GM23338 (cell line): ENCODE data around the gene DNM2. TPM values are rescaled to one million over a fixed set of nuclear protein-coding genes. Genes with fewer than 3 reads are reported as not detected.

Experiments used
- ATAC-seq: fragments of 200-7000 bp; cut with Tn5 transposase; 3 replicates; pipeline ENCODE4 v1.9.1; 2020
- DNase-seq: peaks from one replicate; pipeline ENCODE4 v3.0.0-alpha.2; 2015; ENCODE audit warnings: low spot score
- H2AFZ ChIP-seq: fragments of 200-600 bp; sonication (generic); 2 replicates; pipeline ENCODE4 v1.8.0; 2016; ENCODE audit warnings: antibody characterized with exemption, mild to moderate bottlenecking, moderate library complexity
- H3F3A ChIP-seq: fragments of 200-600 bp; sonication (generic); replicated peaks from 2 replicates; pipeline ENCODE4 v1.8.0; 2017; ENCODE audit warnings: antibody characterized with exemption, mixed run types, low read depth
- H3K27ac ChIP-seq: fragments of 200-600 bp; sonication (generic); 2 replicates; pipeline ENCODE4 v1.6.1; 2016; ENCODE audit warnings: low read depth
- H3K27me3 ChIP-seq: fragments of 200-600 bp; sonication (generic); 2 replicates; pipeline ENCODE4 v1.8.0; 2016; ENCODE audit warnings: mild to moderate bottlenecking, mixed run types, moderate library complexity; ENCODE audit not compliant: insufficient read depth
- H3K36me3 ChIP-seq: fragments of 200-600 bp; sonication (generic); 2 replicates; pipeline ENCODE4 v1.8.0; 2016; ENCODE audit warnings: mild to moderate bottlenecking; ENCODE audit not compliant: insufficient read depth
- H3K4me1 ChIP-seq: fragments of 200-600 bp; sonication (generic); 2 replicates; pipeline ENCODE4 v1.8.0; 2016; ENCODE audit warnings: mild to moderate bottlenecking, moderate library complexity; ENCODE audit not compliant: insufficient read depth
- H3K4me2 ChIP-seq: fragments of 200-600 bp; sonication (generic); 2 replicates; pipeline ENCODE4 v1.7.1; 2017; ENCODE audit warnings: mixed run types
- H3K4me3 ChIP-seq: fragments of 200-600 bp; sonication (generic); 2 replicates; pipeline ENCODE4 v1.6.1; 2016; ENCODE audit warnings: mixed run types
- H3K79me2 ChIP-seq: fragments of 200-600 bp; sonication (generic); replicated peaks from 2 replicates; pipeline ENCODE4 v1.8.0; 2017; ENCODE audit warnings: mild to moderate bottlenecking; ENCODE audit not compliant: insufficient read depth
- H3K9me2 ChIP-seq: fragments of 200-600 bp; sonication (generic); 2 replicates; pipeline ENCODE4 v1.8.0; 2017; ENCODE audit not compliant: insufficient read depth
- H4K20me1 ChIP-seq: fragments of 200-600 bp; sonication (generic); replicated peaks from 2 replicates; pipeline ENCODE4 v1.8.0; 2017; ENCODE audit warnings: mild to moderate bottlenecking; ENCODE audit not compliant: insufficient read depth
- H3K27ac Mint-ChIP-seq: 2 replicates; pipeline ENCODE4 v1.8.0; 2020; ENCODE audit warnings: inconsistent platforms, mild to moderate bottlenecking, moderate library complexity, mixed read lengths
- H3K27me3 Mint-ChIP-seq: 3 replicates; pipeline ENCODE4 v1.8.0; 2022; ENCODE audit warnings: low read depth, mild to moderate bottlenecking, moderate library complexity, mixed read lengths, inconsistent platforms; ENCODE audit not compliant: insufficient read depth, poor library complexity
- H3K36me3 Mint-ChIP-seq: 3 replicates; pipeline ENCODE4 v1.8.0; 2021; ENCODE audit warnings: low read depth, mild to moderate bottlenecking, inconsistent platforms, moderate library complexity, mixed read lengths
- H3K4me1 Mint-ChIP-seq: 3 replicates; pipeline ENCODE4 v1.8.0; 2020; ENCODE audit warnings: mild to moderate bottlenecking, inconsistent platforms, mixed read lengths
- H3K4me3 Mint-ChIP-seq: 3 replicates; pipeline ENCODE4 v1.8.0; 2021; ENCODE audit warnings: moderate library complexity, mild to moderate bottlenecking, inconsistent platforms, mixed read lengths
- H3K9me3 Mint-ChIP-seq: 3 replicates; pipeline ENCODE4 v1.8.0; 2020; ENCODE audit warnings: moderate library complexity, mild to moderate bottlenecking, inconsistent platforms, mixed read lengths
- CREB1 ChIP-seq: fragments of 250-450 bp; sonication (Bioruptor Pico); IDR thresholded peaks from 2 replicates; pipeline ENCODE4 v1.5.0; 2020; ENCODE audit warnings: low read depth, mild to moderate bottlenecking, moderate library complexity
- ETS1 ChIP-seq: IDR thresholded peaks from 2 replicates; pipeline ENCODE4 v1.6.1; 2016; ENCODE audit warnings: antibody characterized with exemption
- EZH2 ChIP-seq: fragments of 200-600 bp; sonication (generic); IDR thresholded peaks from one replicate; pipeline ENCODE4 v1.8.0; 2017; ENCODE audit warnings: antibody characterized with exemption, mild to moderate bottlenecking, low read depth; ENCODE audit not compliant: unreplicated experiment
- EZH2phosphoT487 ChIP-seq: fragments of 200-600 bp; sonication (generic); IDR thresholded peaks from one replicate; pipeline ENCODE4 v1.8.1; 2018; ENCODE audit warnings: antibody characterized with exemption; ENCODE audit not compliant: unreplicated experiment
- JUNB ChIP-seq: IDR thresholded peaks from one replicate; pipeline ENCODE4 v1.6.1; 2016; ENCODE audit warnings: antibody characterized with exemption; ENCODE audit not compliant: unreplicated experiment
- NANOG ChIP-seq: IDR thresholded peaks from 2 replicates; pipeline ENCODE4 v1.6.1; 2016; ENCODE audit warnings: antibody characterized with exemption, borderline replicate concordance
- STAT1 ChIP-seq: IDR thresholded peaks from one replicate; pipeline ENCODE4 v1.6.1; 2016; ENCODE audit warnings: antibody characterized with exemption; ENCODE audit not compliant: unreplicated experiment
- ZNF331 ChIP-seq: fragments of 250-450 bp; sonication (Bioruptor Pico); IDR thresholded peaks from 2 replicates; pipeline ENCODE4 v1.5.0; 2020; ENCODE audit warnings: low read depth, mild to moderate bottlenecking, moderate library complexity
- ZNF462 ChIP-seq: fragments of 250-450 bp; sonication (Bioruptor Pico); IDR thresholded peaks from 2 replicates; pipeline ENCODE4 v1.5.0; 2020; ENCODE audit warnings: mild to moderate bottlenecking, moderate library complexity
- polyA plus RNA-seq: library from polyadenylated mRNA; unstranded; fragments of >200 nt; fragmentation: Nextera tagmentation; extraction: Ambion mirVana; gene quantifications from 2 replicates; pipeline ENCODE4 v1.2.1, GENCODE V29; 2016
- total RNA-seq: library from RNA; depleted of rRNA; stranded (reverse); fragments of >200 nt; shearing (Covaris generic); gene quantifications from 2 replicates; pipeline ENCODE4 v1.2.3, GENCODE V29; 2014
- TF ChIP-seq, protein P1 (sequence below), 2 experiments: fragments of 200-600 bp in 1 of 2; sonication (generic) in 1 of 2; conservative IDR thresholded peaks; 2 replicates each; pipeline versions ENCODE4 v1.5.1 to v1.6.1; 2016 to 2017; ENCODE audit warnings: antibody characterized with exemption in 2 of 2, low read depth in 2 of 2, mild to moderate bottlenecking in 2 of 2, moderate library complexity in 1 of 2

Gene DNM2
- total and polyA plus RNA-seq, 2 experiments from 2014 or later, result 40.7 to 138 TPM

DNA sequence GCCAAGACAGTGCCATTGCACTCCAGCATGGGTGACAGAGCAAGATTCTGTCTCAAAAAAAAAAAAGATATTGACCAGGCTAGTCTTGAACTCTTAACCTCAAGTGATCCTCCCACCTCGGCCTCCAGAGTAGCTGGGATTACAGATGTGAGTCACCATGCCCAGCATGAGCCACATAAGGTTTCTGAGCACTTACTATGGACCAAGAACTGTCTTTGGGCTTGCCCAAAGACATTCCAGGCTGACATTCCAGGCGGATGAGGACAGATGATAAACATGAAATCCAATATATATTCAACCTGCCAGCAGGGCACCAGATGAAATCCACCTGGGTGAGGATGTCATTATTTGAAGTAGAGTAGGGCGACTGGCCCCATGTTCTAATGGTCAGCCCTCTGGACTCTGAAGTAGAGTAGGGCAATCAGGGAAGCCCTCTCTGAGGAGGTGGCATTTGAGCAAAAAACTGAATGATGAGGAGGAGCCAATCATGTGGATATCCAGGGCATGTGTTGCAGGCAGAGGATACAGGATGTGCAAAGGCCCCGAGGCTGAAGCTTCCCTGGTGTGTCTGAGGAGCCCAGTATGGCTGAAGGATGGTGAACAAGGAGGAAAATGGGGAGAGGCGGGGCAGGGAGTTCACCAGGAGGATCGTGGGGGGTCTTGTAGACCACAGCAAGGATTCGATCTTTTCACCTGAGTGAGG lies 134.4 kb downstream of the DNM2 start:
- Mint-ChIP-seq H3K4me3 (no peak overlapping the region), H3K27ac (no peak overlapping the region), H3K27me3 (peaks cover 13% of the 10 kb centered on the region), H3K4me1 (no peaks in the 10 kb centered on the region), H3K9me3 (no peaks in the 10 kb centered on the region), H3K36me3 (no peaks in the 10 kb centered on the region; the same call in 2 of the 3 replicates)
- no peaks in the 10 kb centered on the region for H3F3A ChIP-seq
- H3K9me2 ChIP-seq, result no peaks in the 10 kb centered on the region; the same call in 1 of the 2 replicates
- no peaks in the 10 kb centered on the region for H3K79me2 ChIP-seq
- H2AFZ ChIP-seq, result no peak overlapping the region
- DNase-seq (no peak), ATAC-seq (no peak)
- H4K20me1 ChIP-seq, result no peaks in the 10 kb centered on the region
- H3K27me3 ChIP-seq, result no peaks in the 10 kb centered on the region
- no peak for TF ChIP-seq ETS1
- H3K4me3 ChIP-seq, result no peak overlapping the region
- H3K27ac ChIP-seq, result no peak overlapping the region
- H3K36me3 ChIP-seq, result no peaks in the 10 kb centered on the region
- no peaks in the 10 kb centered on the region for H3K4me1 ChIP-seq
- H3K4me2 ChIP-seq, result no peak overlapping the region

GRCh38 chr19:10852941-10853340 lies 135.1 kb downstream of the DNM2 start:
- Mint-ChIP-seq H3K4me1 (no peaks in the 10 kb centered on the region), H3K27ac (no peak overlapping the region), H3K4me3 (no peak overlapping the region), H3K27me3 (peaks cover 10% of the 10 kb centered on the region), H3K36me3 (no peaks in the 10 kb centered on the region; the same call in 2 of the 3 replicates), H3K9me3 (no peaks in the 10 kb centered on the region)
- no peaks in the 10 kb centered on the region; the same call in 1 of the 2 replicates for H3K9me2 ChIP-seq
- no peak overlapping the region; the same call in 1 of the 2 replicates for H2AFZ ChIP-seq
- H3K4me1 ChIP-seq, result no peaks in the 10 kb centered on the region
- no peak overlapping the region for H3K4me3 ChIP-seq
- H3K79me2 ChIP-seq, result no peaks in the 10 kb centered on the region
- no peaks in the 10 kb centered on the region for H4K20me1 ChIP-seq
- no peaks in the 10 kb centered on the region for H3F3A ChIP-seq
- no peak overlapping the region for H3K27ac ChIP-seq
- ATAC-seq (no peak), DNase-seq (no peak)
- no peaks in the 10 kb centered on the region for H3K36me3 ChIP-seq
- H3K4me2 ChIP-seq, result no peak overlapping the region
- H3K27me3 ChIP-seq, result no peaks in the 10 kb centered on the region
- TF ChIP-seq NANOG (no peak), EZH2 (no peak), ZNF331 (no peak), CREB1 (no peak), EZH2phosphoT487 (no peak), ETS1 (no peak), ZNF462 (no peak), STAT1 (no peak), JUNB (no peak)
- TF ChIP-seq, protein P1, sequence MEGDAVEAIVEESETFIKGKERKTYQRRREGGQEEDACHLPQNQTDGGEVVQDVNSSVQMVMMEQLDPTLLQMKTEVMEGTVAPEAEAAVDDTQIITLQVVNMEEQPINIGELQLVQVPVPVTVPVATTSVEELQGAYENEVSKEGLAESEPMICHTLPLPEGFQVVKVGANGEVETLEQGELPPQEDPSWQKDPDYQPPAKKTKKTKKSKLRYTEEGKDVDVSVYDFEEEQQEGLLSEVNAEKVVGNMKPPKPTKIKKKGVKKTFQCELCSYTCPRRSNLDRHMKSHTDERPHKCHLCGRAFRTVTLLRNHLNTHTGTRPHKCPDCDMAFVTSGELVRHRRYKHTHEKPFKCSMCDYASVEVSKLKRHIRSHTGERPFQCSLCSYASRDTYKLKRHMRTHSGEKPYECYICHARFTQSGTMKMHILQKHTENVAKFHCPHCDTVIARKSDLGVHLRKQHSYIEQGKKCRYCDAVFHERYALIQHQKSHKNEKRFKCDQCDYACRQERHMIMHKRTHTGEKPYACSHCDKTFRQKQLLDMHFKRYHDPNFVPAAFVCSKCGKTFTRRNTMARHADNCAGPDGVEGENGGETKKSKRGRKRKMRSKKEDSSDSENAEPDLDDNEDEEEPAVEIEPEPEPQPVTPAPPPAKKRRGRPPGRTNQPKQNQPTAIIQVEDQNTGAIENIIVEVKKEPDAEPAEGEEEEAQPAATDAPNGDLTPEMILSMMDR (conservative IDR thresholded peaks at IDR 0.05; ENCODE audit: low read depth in 2 of 2), result no peak
